Stimulated activated CD8-positive, alpha-beta memory T cell treated with anti-CD3 and anti-CD28 coated beads, Interleukin-7, amount 100 ng/mL, for 1 hour (primary cell): ENCODE measurements around the gene DTX4.

Source experiments
- DNase-seq, 2 donors: peaks; one replicate each; pipeline ENCODE4 v3.0.0-alpha.2; 2020; ENCODE audit warnings: low read depth in 2 of 2

DTX4 gene

GRCh38 chr11:59219836-59220235 is 47.9 kb downstream of the DTX4 start:
- DNase-seq: no peak

- no peak for DNase-seq
Measured at GRCh38 chr11:59221441-59221840, 49.5 kb downstream of the DTX4 start.

- DNase-seq: no peak
Measured at GRCh38 chr11:59222464-59223060, 50.6 kb downstream of the DTX4 start.

- DNase-seq: no peak
Measured at GRCh38 chr11:59223177-59223576, 51.2 kb downstream of the DTX4 start.

- DNase-seq: no peak
Measured at GRCh38 chr11:59223611-59224010, 51.7 kb downstream of the DTX4 start.

GRCh38 chr11:59224351-59224928 is 52.5 kb downstream of the DTX4 start:
- DNase-seq: no peak

- no peak for DNase-seq
Measured at GRCh38 chr11:59225017-59225416, 53.1 kb downstream of the DTX4 start.

- DNase-seq: no peak
Measured at GRCh38 chr11:59226396-59226795, 54.5 kb downstream of the DTX4 start.

- DNase-seq: no peak
Measured at GRCh38 chr11:59240322-59240721, 68.4 kb downstream of the DTX4 start.

- DNase-seq: no peak
Measured at GRCh38 chr11:59243633-59244032, 71.7 kb downstream of the DTX4 start.

- DNase-seq: no peak
Measured at GRCh38 chr11:59247531-59248227, 75.7 kb downstream of the DTX4 start.

GRCh38 chr11:59249535-59249934 is 77.6 kb downstream of the DTX4 start:
- no peak for DNase-seq

GRCh38 chr11:59253001-59253400 is 81.1 kb downstream of the DTX4 start:
- DNase-seq: no peak

- no peak for DNase-seq
Measured at GRCh38 chr11:59254286-59254685, 82.4 kb downstream of the DTX4 start.

- DNase-seq: no peak
Measured at GRCh38 chr11:59255281-59255680, 83.3 kb downstream of the DTX4 start.
